GM13977 (cell line): Measurements from ENCODE around the gene DPH6.

ENCODE experiments used
- DNase-seq: peaks from one replicate; pipeline ENCODE4 v3.0.0; 2012; ENCODE audit warnings: low spot score
- CTCF ChIP-seq: IDR thresholded peaks from 2 replicates; pipeline ENCODE4 v1.5.1; 2012; ENCODE audit warnings: mild to moderate bottlenecking, control low read depth; ENCODE audit not compliant: insufficient read depth; ENCODE audit errors: extremely low read depth, missing control alignments
- in situ Hi-C: fragments of 300-500 bp; cut with MboI; formaldehyde crosslinking; loops from one replicate; pipeline ENCODE4 v1.12.0; 2022; ENCODE audit warnings: low sequenced_read_pairs, low pct_unique_long_range_greater_than_20kb, mixed read lengths, inconsistent platforms; ENCODE audit not compliant: unreplicated experiment

The DPH6 gene

DNA sequence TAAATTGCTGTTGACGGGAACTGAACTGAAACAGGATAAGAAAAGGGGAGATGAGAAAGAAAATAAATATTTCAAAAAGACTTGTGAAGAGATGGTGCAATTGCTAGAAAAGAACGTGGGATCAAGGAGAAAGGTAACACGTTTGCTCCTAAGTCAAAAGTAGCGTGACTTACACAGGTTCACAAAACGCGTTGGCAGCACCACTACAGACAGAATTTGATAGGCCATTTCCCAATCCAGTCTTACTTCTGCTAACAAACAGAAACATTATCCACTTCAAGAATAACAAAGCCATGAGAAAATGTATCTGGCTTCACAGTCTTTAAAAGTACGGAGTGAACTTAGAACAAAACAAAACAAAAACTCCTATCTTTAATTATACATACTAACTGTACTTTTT, 75.5 kb downstream of the DPH6 start:
- DNase-seq = no peak
- TF ChIP-seq CTCF = no peak
- in situ Hi-C loops = no loop called here

DNA sequence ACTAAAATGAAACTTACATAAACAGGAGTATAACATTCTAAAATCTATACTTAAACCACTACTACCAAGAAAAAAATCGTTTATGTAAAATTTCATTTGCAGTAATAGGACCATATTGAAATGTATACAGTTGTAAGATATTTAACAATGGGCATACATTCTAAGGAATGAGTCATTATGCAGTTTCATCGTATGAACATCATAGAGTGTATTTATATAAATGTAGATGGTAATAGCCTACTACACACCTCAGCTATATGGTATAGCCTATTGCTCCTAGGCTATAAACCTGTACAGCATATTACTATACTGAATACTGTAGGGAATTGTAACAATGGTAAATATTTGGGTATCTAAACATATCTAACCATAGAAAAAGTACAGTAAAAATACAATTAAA, 79.5 kb downstream of the DPH6 start:
- in situ Hi-C loops = no loop called here
- DNase-seq = no peak
- TF ChIP-seq CTCF = no peak

- no peak for TF ChIP-seq CTCF
- in situ Hi-C loops = no loop called here
Measured at GRCh38 chr15:35465783-35466182, 80.2 kb downstream of the DPH6 start.

DNA sequence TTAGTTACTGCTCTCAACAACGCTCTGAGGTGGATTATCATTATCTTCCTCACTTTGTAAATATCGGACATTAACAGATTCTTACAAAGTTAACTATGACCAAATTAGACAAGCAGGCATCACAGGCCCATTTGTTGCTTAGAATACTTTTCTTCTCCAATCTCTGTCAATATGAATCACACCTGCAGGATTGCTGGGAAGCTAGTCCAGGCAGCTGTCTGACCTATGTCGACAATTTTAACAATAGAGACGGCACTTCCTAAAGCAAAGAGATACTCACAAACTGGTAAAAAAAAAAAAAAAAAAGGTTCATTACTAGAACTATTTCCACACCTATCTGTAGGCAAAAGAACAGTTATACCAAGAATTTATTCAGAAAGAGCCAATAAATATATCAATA, 85.3 kb downstream of the DPH6 start:
- in situ Hi-C loops = no loop called here
- no peak for TF ChIP-seq CTCF
- no peak for DNase-seq

More at GRCh38 chr15:35465783-35466182, 80.2 kb downstream of the DPH6 start:
- no peak for DNase-seq

- in situ Hi-C loops = no loop called here
- DNase-seq = no peak
- no peak for TF ChIP-seq CTCF
Measured at GRCh38 chr15:35458176-35458856, 87.6 kb downstream of the DPH6 start.

DNA sequence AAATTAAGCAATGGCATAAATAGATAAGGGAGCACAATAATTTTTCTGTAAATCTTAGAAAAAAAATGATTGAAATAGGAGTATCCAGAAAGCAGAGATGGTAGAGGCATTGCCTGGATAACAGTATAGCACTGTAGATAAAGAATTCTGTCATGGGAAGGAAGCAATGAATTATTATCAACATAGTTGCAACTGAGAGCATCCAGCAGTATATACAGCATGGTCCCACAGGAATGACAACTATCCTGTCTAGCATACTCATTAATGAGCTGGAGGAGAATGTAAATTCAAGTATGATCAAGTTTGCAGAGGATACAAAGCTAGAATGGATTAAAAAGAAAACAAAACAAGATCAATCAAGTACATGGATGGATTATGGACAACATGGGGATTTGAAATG, 90.8 kb downstream of the DPH6 start:
- in situ Hi-C loops = no loop called here
- no peak for DNase-seq
- no peak for TF ChIP-seq CTCF
